Mucosa of gallbladder (tissue), 1 donor: ENCODE measurements around the gene F7. TPM values are rescaled to one million over a fixed set of nuclear protein-coding genes. Genes with fewer than 3 reads are reported as not detected.
"Not testable (repeated sequence)": the region's sequence is repeated elsewhere in the genome, so short reads cannot be mapped to it uniquely, and the experiment has no call there.

Experiments used
- DNase-seq: peaks from one replicate; pipeline ENCODE4 v3.0.0-alpha.2; 2020; ENCODE audit warnings: low spot score
- total RNA-seq: library from RNA; stranded (reverse); gene quantifications from one replicate; pipeline ENCODE4 v1.2.1, GENCODE V29; 2021
- donor health status: DM: no; HTN: no; CAD: no.

The F7 gene
- total RNA-seq, 1 donor from 2014 or later = 0.26 TPM

GRCh38 chr13:113102302-113102701, 3.3 kb upstream of the F7 start:
- not testable (repeated sequence) for DNase-seq

- no peak for DNase-seq
These were observed 2.9 kb upstream of the F7 start for GRCh38 chr13:113102727-113103126.

GRCh38 chr13:113103646-113104045, 1.9 kb upstream of the F7 start:
- DNase-seq = no peak

- no peak for DNase-seq
These were observed 396 bp downstream of the F7 start for GRCh38 chr13:113105921-113106452.

- no peak for DNase-seq
These were observed 1.2 kb downstream of the F7 start for GRCh38 chr13:113106711-113107351.

- not testable (repeated sequence) for DNase-seq
These were observed 2.9 kb downstream of the F7 start for GRCh38 chr13:113108521-113108920.

GRCh38 chr13:113109151-113110047, 3.8 kb downstream of the F7 start:
- no peak for DNase-seq

GRCh38 chr13:113110048-113110851, 4.7 kb downstream of the F7 start:
- DNase-seq = no peak

- no peak for DNase-seq
These were observed 5.3 kb downstream of the F7 start for GRCh38 chr13:113110852-113111315.

GRCh38 chr13:113111821-113112220, 6.2 kb downstream of the F7 start:
- not testable (repeated sequence) for DNase-seq

GRCh38 chr13:113112475-113112874, 6.9 kb downstream of the F7 start:
- DNase-seq = not testable (repeated sequence)

GRCh38 chr13:113112893-113113845, 7.6 kb downstream of the F7 start:
- no peak for DNase-seq

GRCh38 chr13:113113846-113114271, 8.3 kb downstream of the F7 start:
- no peak for DNase-seq

GRCh38 chr13:113114511-113115362, 9.1 kb downstream of the F7 start:
- DNase-seq = no peak

- DNase-seq = no peak
These were observed 10.0 kb downstream of the F7 start for GRCh38 chr13:113115363-113116205.

GRCh38 chr13:113116206-113116800, 10.7 kb downstream of the F7 start:
- no peak for DNase-seq

GRCh38 chr13:113116871-113117271, 11.3 kb downstream of the F7 start:
- DNase-seq = no peak

- no peak for DNase-seq
These were observed 11.8 kb downstream of the F7 start for GRCh38 chr13:113117335-113117872.
